ENCODE results near the gene PIGQ. TPM values are rescaled to one million over a fixed set of nuclear protein-coding genes. Genes with fewer than 3 reads are reported as not detected.
"Not testable (repeated sequence)": the region's sequence is repeated elsewhere in the genome, so short reads cannot be mapped to it uniquely, and the experiment has no call there.

Gene PIGQ
- total RNA-seq, 2 experiments from 2014 or later: 28.8 to 29.1 TPM

DNA sequence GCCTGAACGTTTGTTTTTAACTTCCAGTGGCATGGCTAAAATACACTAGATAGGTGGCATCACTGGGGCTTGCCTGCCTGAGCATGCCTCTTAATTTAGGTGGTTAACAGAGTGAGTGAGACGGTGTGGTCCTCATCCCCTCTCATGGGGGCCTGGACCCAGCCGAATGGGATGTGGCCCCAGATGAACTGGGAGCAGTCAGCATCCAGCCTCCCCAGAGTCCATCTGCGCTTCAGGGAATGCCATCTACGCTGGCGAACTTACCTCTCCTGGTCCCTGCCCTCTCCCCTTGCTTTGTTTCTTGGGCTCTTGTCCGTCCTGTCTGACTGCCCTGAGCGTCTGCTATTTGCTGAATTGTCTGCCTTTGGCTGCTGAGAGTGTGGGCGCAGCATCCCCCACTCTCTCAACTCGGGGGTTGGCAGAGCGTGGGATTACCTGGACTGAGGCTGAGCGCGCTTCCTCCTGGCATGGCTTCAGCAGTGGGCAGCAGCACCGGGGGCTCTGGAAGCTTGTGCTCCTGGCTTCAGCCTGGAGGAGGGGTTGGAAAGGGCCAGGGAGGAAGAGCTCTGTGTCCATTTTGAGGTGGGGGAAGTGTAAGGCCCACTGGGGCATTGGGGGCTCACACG lies 22.2 kb downstream of the PIGQ start:
- peaks cover 28% of the 10 kb centered on the region for H3K4me1 Mint-ChIP-seq
- no peak for DNase-seq
- no peak overlapping the region for H3K27ac Mint-ChIP-seq
- peaks cover 14% of the 10 kb centered on the region for H3K36me3 Mint-ChIP-seq
- no peaks in the 10 kb centered on the region for H3K9me3 Mint-ChIP-seq
- no peak overlapping the region for H3K4me3 Mint-ChIP-seq
- H3K27me3 Mint-ChIP-seq: no peaks in the 10 kb centered on the region

GRCh38 chr16:592518-593306 lies 22.9 kb downstream of the PIGQ start:
- DNase-seq: no peak
- Mint-ChIP-seq H3K9me3 (no peaks in the 10 kb centered on the region), H3K4me1 (peaks cover 23% of the 10 kb centered on the region), H3K4me3 (no peak overlapping the region), H3K27ac (no peak overlapping the region), H3K27me3 (no peaks in the 10 kb centered on the region), H3K36me3 (peaks cover 12% of the 10 kb centered on the region)

DNA sequence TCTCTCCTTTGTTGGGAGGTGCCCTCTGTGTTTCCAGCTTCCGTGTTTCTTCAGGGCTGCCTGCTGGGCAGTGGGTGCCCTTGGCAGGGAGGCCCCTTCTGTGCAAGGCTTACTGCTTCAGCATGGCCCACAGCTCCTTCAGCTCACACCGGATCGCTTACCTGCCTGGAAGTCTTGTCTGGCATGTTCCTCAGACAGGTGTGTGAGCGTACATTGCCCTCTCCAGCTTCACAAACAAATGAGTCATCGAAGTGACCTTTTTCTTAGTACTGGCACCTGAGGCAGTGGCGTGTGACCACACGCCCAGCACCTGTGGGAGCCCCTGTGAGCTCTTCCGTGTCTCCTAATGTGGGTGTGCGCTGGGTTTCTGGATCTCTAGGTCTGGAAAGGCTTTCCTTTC lies 23.6 kb downstream of the PIGQ start:
- Mint-ChIP-seq H3K27ac (no peak overlapping the region), H3K9me3 (no peaks in the 10 kb centered on the region), H3K4me1 (peaks cover 23% of the 10 kb centered on the region), H3K27me3 (no peaks in the 10 kb centered on the region), H3K36me3 (peaks cover 6% of the 10 kb centered on the region), H3K4me3 (no peak overlapping the region)
- DNase-seq: no peak

DNA sequence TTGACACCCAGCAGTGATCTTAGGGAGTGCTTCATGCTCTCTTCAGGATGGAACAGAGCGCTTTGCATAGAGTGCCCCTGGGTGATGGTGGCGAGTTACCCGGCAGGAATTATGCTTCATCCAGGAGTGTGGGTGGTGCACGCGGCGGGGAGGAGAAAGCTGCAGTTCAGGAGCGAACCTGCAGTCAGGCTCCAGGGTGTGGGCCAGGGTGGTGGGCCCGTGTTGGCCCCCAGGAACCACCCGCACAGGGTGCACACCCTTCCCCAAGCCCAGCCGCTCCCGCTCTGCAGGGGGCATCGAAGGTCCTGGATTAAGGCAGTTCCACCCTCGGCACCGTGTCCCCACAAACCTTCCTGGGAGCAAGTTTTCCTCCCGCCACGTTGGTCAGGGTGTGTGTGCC lies 24.0 kb downstream of the PIGQ start:
- H3K36me3 Mint-ChIP-seq: peaks cover 8% of the 10 kb centered on the region

GRCh38 chr16:595094-595528 lies 25.3 kb downstream of the PIGQ start:
- Mint-ChIP-seq H3K27me3 (no peaks in the 10 kb centered on the region), H3K9me3 (no peaks in the 10 kb centered on the region), H3K36me3 (peaks cover 15% of the 10 kb centered on the region), H3K4me1 (peaks cover 23% of the 10 kb centered on the region), H3K27ac (no peak overlapping the region), H3K4me3 (no peak overlapping the region)
- no peak for DNase-seq

More for the DNA sequence above, 24.0 kb downstream of the PIGQ start:
- Mint-ChIP-seq H3K27ac (no peak overlapping the region), H3K4me3 (no peak overlapping the region), H3K4me1 (peaks cover 23% of the 10 kb centered on the region), H3K27me3 (no peaks in the 10 kb centered on the region), H3K9me3 (no peaks in the 10 kb centered on the region)
- no peak for DNase-seq

DNA sequence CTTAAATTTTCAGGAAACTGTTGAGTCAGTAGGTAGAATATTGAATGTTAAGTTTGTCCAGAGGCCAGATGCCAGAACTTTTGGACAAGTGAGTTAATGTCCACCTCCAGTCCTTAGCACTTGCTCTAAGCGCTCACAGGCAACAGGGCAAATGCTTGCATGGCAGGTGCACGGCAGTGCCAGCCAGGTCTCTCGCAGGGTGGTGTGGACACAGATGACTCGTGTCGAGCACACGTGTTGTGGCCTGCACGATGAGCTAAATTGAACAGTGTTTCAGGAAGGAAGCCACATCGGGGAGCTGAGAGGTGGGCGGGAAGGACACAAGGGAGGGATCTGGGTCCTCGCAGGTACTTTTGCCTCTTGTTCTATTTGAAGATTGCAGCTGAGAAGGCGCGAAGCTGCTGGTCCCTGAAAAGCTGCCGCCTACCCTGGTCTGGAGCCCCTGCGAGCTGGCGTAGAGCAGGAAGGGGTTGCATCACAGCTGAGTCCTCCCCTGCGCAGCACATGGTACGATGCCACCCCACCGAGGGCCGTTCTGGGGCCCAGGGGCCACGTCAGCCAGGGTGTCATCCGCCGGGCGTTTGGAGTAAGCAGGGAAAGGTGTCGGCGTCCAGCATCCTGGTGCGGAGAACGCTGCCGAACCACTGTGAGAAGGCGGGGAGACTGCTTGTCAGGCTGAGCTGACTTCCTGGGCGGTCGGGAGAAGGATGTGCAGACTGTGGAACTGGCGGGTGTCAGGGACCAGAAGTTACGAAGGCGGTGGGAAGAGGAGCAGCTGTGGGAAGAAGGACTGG lies 26.4 kb downstream of the PIGQ start:
- Mint-ChIP-seq H3K27ac (no peak overlapping the region), H3K27me3 (no peaks in the 10 kb centered on the region), H3K4me1 (peaks cover 17% of the 10 kb centered on the region), H3K36me3 (peaks cover 15% of the 10 kb centered on the region), H3K9me3 (no peaks in the 10 kb centered on the region), H3K4me3 (no peak overlapping the region)
- DNase-seq: no peak

DNA sequence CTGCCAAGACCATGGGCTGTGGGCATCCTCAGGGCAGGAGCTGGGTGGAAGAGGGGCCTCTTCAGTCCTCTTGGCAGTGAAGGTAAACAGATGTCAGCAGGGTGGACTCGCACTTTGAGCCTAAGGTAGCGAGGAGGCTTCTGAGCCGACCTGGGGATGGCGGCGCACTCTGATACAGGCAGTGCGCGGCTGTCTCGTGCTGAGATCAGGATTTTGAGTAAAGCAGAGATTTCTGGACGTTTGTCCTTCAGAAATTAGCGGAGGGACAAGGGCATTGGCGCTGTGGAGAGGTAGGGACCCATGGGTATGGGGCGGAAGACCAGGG lies 26.9 kb downstream of the PIGQ start:
- Mint-ChIP-seq H3K27me3 (no peaks in the 10 kb centered on the region), H3K9me3 (no peaks in the 10 kb centered on the region), H3K4me3 (no peak overlapping the region), H3K4me1 (peaks cover 15% of the 10 kb centered on the region), H3K36me3 (peaks cover 15% of the 10 kb centered on the region), H3K27ac (no peak overlapping the region)
- no peak for DNase-seq

DNA sequence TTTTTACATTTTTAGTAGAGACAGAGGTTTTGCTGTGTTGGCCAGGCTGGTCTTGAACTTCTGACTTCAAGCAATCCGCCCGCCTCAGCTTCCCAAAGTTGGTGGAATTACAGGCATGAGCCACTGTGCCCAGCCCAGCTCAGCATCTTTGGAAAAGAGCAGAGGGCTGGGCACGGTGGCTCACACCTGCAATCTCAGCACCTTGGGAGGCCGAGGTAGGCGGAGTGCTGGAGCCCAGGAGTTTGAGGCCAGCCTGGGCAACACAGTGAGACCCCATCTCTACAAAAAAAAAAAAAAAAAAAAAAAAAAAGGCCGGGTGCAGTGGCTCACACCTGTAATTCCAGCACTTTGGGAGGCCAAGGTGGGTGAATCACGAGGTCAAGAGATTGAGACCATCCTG lies 27.9 kb downstream of the PIGQ start:
- Mint-ChIP-seq H3K36me3 (peaks cover 15% of the 10 kb centered on the region), H3K4me1 (peaks cover 13% of the 10 kb centered on the region)
- not testable (repeated sequence) for H3K27ac Mint-ChIP-seq, H3K4me3 Mint-ChIP-seq, DNase-seq, H3K27me3 Mint-ChIP-seq, H3K9me3 Mint-ChIP-seq

DNA sequence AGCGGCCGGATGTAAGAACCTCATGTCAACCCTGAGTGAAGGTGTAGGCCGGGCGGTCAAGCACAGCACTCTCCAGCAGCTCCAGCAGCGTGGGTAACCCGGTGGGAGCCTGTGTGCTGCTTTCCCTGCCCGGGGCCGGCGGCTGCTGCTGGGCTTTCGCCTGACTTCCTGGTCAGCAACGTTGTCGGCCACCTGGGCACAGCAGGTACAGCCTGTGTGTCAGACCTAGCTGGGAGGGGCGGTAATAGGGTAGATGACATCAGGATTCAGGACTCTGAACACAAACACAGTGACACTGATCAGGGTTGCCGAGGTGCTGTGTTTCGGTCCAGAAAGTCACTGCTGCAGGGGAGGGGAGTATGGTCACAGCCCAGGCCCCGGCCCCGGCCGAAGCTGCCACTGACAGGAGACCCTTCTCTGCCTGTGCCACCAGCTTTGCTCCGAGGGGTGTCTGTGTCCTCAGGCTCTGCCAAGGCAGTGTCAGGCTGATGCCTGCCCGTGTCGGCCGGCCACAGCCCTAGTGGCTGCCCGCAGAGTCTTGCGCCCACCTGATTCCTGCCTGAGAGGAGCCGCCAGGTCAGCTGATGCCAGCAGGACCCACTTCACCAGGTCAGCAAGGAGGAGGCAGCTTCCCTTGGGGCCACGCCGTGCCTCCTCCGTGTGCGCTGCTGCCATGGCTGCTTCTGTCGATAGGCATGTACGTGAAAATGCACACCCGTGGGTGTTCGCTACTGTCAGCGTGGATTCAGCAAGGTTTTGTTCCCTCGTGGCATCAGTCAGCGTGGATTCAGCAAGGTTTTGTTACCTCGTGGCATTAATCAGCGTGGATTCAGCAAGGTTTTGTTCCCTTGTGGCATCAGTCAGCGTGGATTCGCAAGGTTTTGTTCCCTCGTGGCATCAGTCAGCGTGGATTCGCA lies 29.3 kb downstream of the PIGQ start:
- DNase-seq: no peak
- H3K27me3 Mint-ChIP-seq: no peaks in the 10 kb centered on the region
- peaks cover 18% of the 10 kb centered on the region for H3K4me1 Mint-ChIP-seq

GRCh38 chr16:600781-601180 lies 31.0 kb downstream of the PIGQ start:
- Mint-ChIP-seq H3K27ac (no peak overlapping the region), H3K9me3 (no peaks in the 10 kb centered on the region), H3K27me3 (no peaks in the 10 kb centered on the region), H3K36me3 (peaks cover 24% of the 10 kb centered on the region), H3K4me1 (peaks cover 16% of the 10 kb centered on the region), H3K4me3 (no peak overlapping the region)
- no peak for DNase-seq

More for the DNA sequence above, 29.3 kb downstream of the PIGQ start:
- Mint-ChIP-seq H3K36me3 (peaks cover 16% of the 10 kb centered on the region), H3K4me3 (no peak overlapping the region), H3K9me3 (no peaks in the 10 kb centered on the region), H3K27ac (no peak overlapping the region)

- Mint-ChIP-seq H3K9me3 (no peaks in the 10 kb centered on the region), H3K4me1 (peaks cover 17% of the 10 kb centered on the region), H3K4me3 (no peak overlapping the region), H3K36me3 (peaks cover 15% of the 10 kb centered on the region), H3K27ac (no peak overlapping the region), H3K27me3 (no peaks in the 10 kb centered on the region)
- DNase-seq: no peak
Measured at GRCh38 chr16:603933-604332, 34.2 kb downstream of the PIGQ start.

DNA sequence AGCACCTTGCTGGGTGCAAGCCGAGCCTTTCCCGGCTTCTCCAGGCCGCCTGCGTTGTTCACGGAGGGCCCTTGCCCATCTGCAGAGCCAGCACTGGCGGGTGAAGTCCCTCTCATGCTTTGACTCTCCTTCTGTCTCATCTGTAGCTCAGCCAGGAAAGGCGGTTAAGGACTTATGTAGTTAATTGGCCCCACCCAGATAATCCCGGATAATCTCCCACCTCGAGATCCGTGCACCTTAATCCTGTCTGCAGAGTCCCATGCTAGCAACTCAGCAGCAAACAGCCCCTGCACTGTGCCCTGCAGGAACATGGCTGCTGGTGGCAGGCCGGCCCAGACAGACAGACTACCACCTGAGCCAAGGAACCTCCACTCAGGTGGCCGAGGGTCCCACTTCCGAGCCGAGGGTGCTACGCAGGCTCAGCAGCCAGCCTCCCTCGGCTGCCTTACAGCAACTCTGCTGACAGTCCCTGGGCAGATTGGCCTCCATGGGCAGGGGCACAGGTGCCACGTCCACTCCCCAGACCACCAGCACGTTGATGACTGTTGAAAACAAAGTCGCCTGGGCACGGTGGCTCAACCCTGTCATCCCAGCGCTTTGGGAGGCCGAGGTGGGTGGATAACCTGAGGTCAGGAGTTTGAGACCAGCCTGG lies 37.0 kb downstream of the PIGQ start:
- H3K36me3 Mint-ChIP-seq: peaks cover 9% of the 10 kb centered on the region
- H3K4me1 Mint-ChIP-seq: peaks cover 23% of the 10 kb centered on the region
- no peaks in the 10 kb centered on the region for H3K9me3 Mint-ChIP-seq
- no peak for DNase-seq
- H3K4me3 Mint-ChIP-seq: no peak overlapping the region
- H3K27ac Mint-ChIP-seq: no peak overlapping the region
- H3K27me3 Mint-ChIP-seq: no peaks in the 10 kb centered on the region

- H3K36me3 Mint-ChIP-seq: peaks cover 9% of the 10 kb centered on the region
- no peaks in the 10 kb centered on the region for H3K27me3 Mint-ChIP-seq
- no peaks in the 10 kb centered on the region for H3K9me3 Mint-ChIP-seq
- H3K27ac Mint-ChIP-seq: peak overlapping the region; percentile 11
- peaks cover 19% of the 10 kb centered on the region for H3K4me1 Mint-ChIP-seq
- DNase-seq: peak; percentile 42
- no peak overlapping the region for H3K4me3 Mint-ChIP-seq
Measured at GRCh38 chr16:608019-608418, 38.3 kb downstream of the PIGQ start.

- Mint-ChIP-seq H3K4me3 (no peak overlapping the region), H3K4me1 (peaks cover 11% of the 10 kb centered on the region), H3K27me3 (no peaks in the 10 kb centered on the region), H3K9me3 (no peaks in the 10 kb centered on the region), H3K27ac (no peak overlapping the region), H3K36me3 (peaks cover 8% of the 10 kb centered on the region)
- no peak for DNase-seq
Measured at GRCh38 chr16:609316-609715, 39.5 kb downstream of the PIGQ start.

Data from activated naive CD8-positive, alpha-beta T cell treated with anti-CD3 and anti-CD28 coated beads for 36 hours (primary cell).